IPS-20b (cell line): ENCODE measurements around the gene MITF.

Experiments
- H3K27ac ChIP-seq: one replicate; pipeline ENCODE4 v1.5.1; 2013; ENCODE audit warnings: low read length
- H3K27me3 ChIP-seq: 2 replicates; pipeline ENCODE4 v1.6.1; 2013; ENCODE audit warnings: mild to moderate bottlenecking, low read length, inconsistent platforms; ENCODE audit not compliant: insufficient read depth
- H3K36me3 ChIP-seq: 2 replicates; pipeline ENCODE4 v1.6.1; 2013; ENCODE audit warnings: low read depth, mild to moderate bottlenecking, inconsistent platforms, low read length, moderate library complexity; ENCODE audit not compliant: insufficient read depth
- H3K4me1 ChIP-seq: 2 replicates; pipeline ENCODE4 v1.6.1; 2013; ENCODE audit warnings: mild to moderate bottlenecking, control low read depth, inconsistent platforms, low read length, moderate library complexity; ENCODE audit not compliant: insufficient read depth
- H3K4me3 ChIP-seq: 2 replicates; pipeline ENCODE4 v1.5.1; 2013; ENCODE audit warnings: mild to moderate bottlenecking, low read length, inconsistent platforms
- H3K9ac ChIP-seq: 2 replicates; pipeline ENCODE4 v1.6.1; 2013; ENCODE audit warnings: low read depth, mild to moderate bottlenecking, inconsistent platforms, low read length, moderate library complexity
- H3K9me3 ChIP-seq: 2 replicates; pipeline ENCODE4 v1.6.1; 2013; ENCODE audit warnings: mild to moderate bottlenecking, low read depth, low read length, inconsistent platforms; ENCODE audit not compliant: insufficient read depth

MITF gene

DNA sequence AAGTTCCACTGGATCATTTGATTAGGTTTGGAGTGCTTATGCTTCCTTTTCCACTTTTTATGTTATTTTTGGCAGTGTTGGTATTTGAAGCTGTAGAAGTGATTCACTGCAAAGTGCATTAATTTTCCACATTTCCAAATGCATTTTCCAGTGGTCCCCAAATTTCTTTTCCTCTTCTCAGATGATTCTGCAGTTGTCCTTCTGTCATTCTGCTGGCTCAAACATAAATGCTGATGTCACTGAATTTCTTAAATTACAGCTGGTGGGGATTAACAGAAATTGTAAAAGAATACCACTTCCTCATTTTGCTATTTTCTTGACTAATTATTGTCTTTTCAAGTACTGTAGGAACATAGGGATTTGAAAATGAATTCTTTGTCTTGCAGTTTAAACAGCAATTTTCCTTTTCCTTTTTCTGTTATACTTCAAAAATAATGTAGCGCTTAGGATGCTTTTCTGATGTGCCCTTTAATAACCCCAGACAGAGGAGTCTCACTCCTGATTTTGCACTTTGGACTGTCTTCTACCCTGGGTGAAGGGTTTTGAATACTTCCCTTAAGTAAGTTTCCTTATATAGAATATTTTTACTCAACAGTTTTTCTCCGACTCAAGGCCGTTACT lies 25.0 kb downstream of the MITF start:
- no peak overlapping the region for H3K4me3 ChIP-seq
- H3K36me3 ChIP-seq, result no peaks in the 10 kb centered on the region
- H3K27ac ChIP-seq, result no peak overlapping the region
- H3K4me1 ChIP-seq, result no peaks in the 10 kb centered on the region
- no peak overlapping the region for H3K9ac ChIP-seq
- H3K27me3 ChIP-seq, result no peaks in the 10 kb centered on the region
- no peaks in the 10 kb centered on the region for H3K9me3 ChIP-seq

- H3K36me3 ChIP-seq, result no peaks in the 10 kb centered on the region
- no peaks in the 10 kb centered on the region for H3K4me1 ChIP-seq
- H3K27me3 ChIP-seq, result no peaks in the 10 kb centered on the region
- no peak overlapping the region for H3K9ac ChIP-seq
- no peak overlapping the region for H3K27ac ChIP-seq
- H3K4me3 ChIP-seq, result no peak overlapping the region
- no peaks in the 10 kb centered on the region for H3K9me3 ChIP-seq
Measured at GRCh38 chr3:69764861-69765260, 25.6 kb downstream of the MITF start.

- H3K36me3 ChIP-seq, result no peaks in the 10 kb centered on the region
- no peak overlapping the region for H3K4me3 ChIP-seq
- no peak overlapping the region for H3K27ac ChIP-seq
- H3K9ac ChIP-seq, result no peak overlapping the region
- H3K27me3 ChIP-seq, result no peaks in the 10 kb centered on the region
- peaks cover 7% of the 10 kb centered on the region; the same call in 1 of the 2 replicates for H3K4me1 ChIP-seq
- H3K9me3 ChIP-seq, result no peaks in the 10 kb centered on the region
Measured at GRCh38 chr3:69766638-69767037, 27.4 kb downstream of the MITF start.

DNA sequence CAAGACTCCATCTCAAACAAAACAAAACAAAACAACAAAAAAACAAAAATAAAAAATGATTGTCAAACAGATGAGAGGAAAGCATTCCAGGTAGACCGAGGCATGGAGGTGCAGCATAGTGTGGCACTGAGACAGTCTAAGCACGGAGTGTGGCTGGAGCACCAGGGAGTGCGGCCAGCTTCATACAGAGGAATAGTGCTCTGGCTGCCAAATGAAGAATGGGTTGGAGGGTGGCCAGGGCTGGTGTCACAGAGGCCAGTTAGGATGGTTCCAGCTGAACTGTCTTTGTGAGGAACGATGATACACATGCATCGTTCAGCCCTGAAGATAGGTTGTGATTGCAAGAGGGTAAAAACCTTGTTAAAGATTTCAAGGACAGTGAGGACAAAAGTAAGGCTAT lies 28.3 kb downstream of the MITF start:
- no peaks in the 10 kb centered on the region for H3K9me3 ChIP-seq
- no peaks in the 10 kb centered on the region for H3K27me3 ChIP-seq
- H3K9ac ChIP-seq, result no peak overlapping the region
- no peaks in the 10 kb centered on the region for H3K36me3 ChIP-seq
- no peak overlapping the region for H3K27ac ChIP-seq
- peaks cover 7% of the 10 kb centered on the region; the same call in 1 of the 2 replicates for H3K4me1 ChIP-seq
- no peak overlapping the region for H3K4me3 ChIP-seq

DNA sequence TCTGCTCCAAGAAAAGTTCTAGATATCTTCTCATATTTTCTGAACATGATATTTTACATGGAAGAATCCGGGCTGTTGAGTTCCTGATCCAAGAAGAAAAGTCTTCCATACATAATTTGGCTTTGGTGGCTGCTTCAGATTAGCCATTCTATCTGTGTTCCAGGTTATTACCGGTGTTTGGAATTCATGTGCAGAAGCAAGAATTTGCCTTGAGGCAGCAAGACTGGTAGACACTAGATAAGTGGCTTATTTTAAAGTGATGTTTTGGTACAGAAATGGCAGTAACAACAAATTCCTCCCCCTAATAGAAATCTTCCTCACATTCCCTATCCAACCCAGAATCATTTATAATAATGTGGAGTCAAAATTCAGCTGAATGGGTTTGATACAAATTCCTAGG lies 29.2 kb downstream of the MITF start:
- Histone ChIP-seq H3K9me3 (no peaks in the 10 kb centered on the region), H3K36me3 (no peaks in the 10 kb centered on the region), H3K4me3 (no peak overlapping the region), H3K27ac (no peak overlapping the region), H3K9ac (no peak overlapping the region), H3K4me1 (peaks cover 7% of the 10 kb centered on the region; the same call in 1 of the 2 replicates), H3K27me3 (no peaks in the 10 kb centered on the region)

DNA sequence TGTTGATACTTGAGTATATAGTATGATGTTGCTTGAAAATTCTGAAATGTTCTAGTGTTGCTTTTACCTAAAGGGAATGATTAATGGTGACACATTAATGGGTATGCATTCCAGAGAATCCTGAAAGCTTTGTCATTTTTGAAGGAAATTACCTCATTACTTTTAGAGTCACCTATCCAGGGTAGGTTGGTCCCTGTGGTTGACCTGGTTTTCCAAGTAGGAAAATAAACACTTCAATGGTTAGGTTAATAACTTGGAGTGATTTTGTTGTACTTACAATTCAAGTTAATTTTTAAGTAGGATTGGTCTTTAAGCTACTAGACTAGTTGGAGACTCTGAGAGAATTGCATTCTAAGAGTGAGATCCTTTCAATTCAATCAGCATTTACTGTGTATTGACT lies 31.0 kb downstream of the MITF start:
- peaks cover 7% of the 10 kb centered on the region; the same call in 1 of the 2 replicates for H3K4me1 ChIP-seq
- H3K9me3 ChIP-seq, result no peaks in the 10 kb centered on the region
- H3K27ac ChIP-seq, result no peak overlapping the region
- no peaks in the 10 kb centered on the region for H3K27me3 ChIP-seq
- no peak overlapping the region for H3K9ac ChIP-seq
- no peaks in the 10 kb centered on the region for H3K36me3 ChIP-seq
- H3K4me3 ChIP-seq, result no peak overlapping the region

GRCh38 chr3:69770976-69771634 lies 31.8 kb downstream of the MITF start:
- Histone ChIP-seq H3K4me1 (peaks cover 7% of the 10 kb centered on the region; the same call in 1 of the 2 replicates), H3K27me3 (no peaks in the 10 kb centered on the region), H3K9me3 (no peaks in the 10 kb centered on the region), H3K4me3 (no peak overlapping the region), H3K27ac (no peak overlapping the region), H3K9ac (no peak overlapping the region), H3K36me3 (no peaks in the 10 kb centered on the region)

- Histone ChIP-seq H3K36me3 (no peaks in the 10 kb centered on the region), H3K27me3 (no peaks in the 10 kb centered on the region), H3K4me1 (peaks cover 7% of the 10 kb centered on the region; the same call in 1 of the 2 replicates), H3K9ac (no peak overlapping the region), H3K9me3 (no peaks in the 10 kb centered on the region), H3K4me3 (no peak overlapping the region), H3K27ac (no peak overlapping the region)
Measured at GRCh38 chr3:69772152-69772867, 33.0 kb downstream of the MITF start.

DNA sequence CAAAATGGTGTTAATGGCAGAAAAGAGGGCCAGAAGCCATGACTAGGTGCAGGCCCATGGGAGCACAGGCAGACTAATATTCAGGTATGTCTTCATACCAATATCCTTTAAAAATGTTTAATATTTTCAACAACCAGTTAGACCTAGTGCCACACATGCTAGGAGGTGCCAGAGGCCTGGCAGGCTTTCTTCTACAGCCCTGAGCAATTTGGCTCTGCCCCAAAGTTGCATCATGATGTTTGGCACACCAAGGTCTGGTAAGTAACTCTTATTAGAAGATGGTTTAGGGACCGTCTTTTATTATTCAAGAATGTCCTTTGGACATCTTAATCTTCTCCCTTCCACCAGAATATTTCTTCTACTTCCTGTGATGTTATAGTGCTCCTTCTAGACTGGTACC lies 34.8 kb downstream of the MITF start:
- Histone ChIP-seq H3K27me3 (no peaks in the 10 kb centered on the region), H3K36me3 (no peaks in the 10 kb centered on the region), H3K4me1 (peaks cover 7% of the 10 kb centered on the region; the same call in 1 of the 2 replicates), H3K9me3 (no peaks in the 10 kb centered on the region), H3K9ac (no peak overlapping the region), H3K27ac (no peak overlapping the region), H3K4me3 (no peak overlapping the region)

DNA sequence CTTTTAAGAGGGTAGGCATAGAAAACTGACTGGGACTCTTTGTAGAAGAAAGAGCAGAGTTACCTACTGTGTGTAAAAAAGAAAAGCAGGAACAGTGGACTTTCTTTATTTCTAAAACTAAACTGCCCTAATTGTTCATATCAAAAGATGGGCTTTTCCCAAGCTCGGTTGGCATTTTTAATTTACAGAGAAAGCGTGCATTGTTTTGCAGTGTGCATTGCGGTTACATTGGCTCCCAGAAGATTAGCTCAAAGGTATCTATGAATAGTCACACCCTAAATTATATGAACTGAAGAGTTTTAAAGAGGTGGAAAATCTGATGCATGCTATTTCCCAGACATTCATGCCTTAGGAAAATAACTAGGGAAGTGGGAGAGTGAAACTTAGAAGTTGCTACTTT lies 36.5 kb downstream of the MITF start:
- Histone ChIP-seq H3K27ac (no peak overlapping the region), H3K4me1 (0 out of 2 replicates have a peak, but pooled peaks cover under 1% of the 10 kb centered on the region), H3K9me3 (no peaks in the 10 kb centered on the region), H3K27me3 (no peaks in the 10 kb centered on the region), H3K4me3 (no peak overlapping the region), H3K36me3 (no peaks in the 10 kb centered on the region), H3K9ac (no peak overlapping the region)

DNA sequence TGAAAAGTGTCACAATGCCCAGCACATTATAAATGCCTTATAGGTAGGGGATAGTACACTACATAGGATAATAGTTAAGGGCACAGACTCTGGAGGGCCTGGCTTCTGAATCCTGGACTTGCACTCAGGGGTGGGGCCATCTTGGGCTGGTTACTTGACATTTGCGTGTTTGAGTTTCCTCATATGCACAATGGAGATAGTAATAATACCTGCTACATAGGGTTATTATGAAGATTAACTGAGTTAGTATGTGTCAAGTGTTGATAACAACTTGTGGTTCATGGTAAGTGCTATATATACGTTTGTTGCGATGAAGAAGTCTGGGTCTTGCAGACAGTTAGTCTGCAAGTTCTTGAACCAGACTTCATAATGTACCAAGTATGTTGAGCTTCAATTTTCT lies 37.0 kb downstream of the MITF start:
- Histone ChIP-seq H3K36me3 (no peaks in the 10 kb centered on the region), H3K4me1 (no peaks in the 10 kb centered on the region), H3K9me3 (no peaks in the 10 kb centered on the region), H3K4me3 (no peak overlapping the region), H3K9ac (no peak overlapping the region), H3K27ac (no peak overlapping the region), H3K27me3 (no peaks in the 10 kb centered on the region)
